Epithelial cell of prostate (primary cell): Measurements from ENCODE around the gene CCDC179.

ENCODE experiments used
- DNase-seq: peaks from one replicate; pipeline ENCODE4 v3.0.0-alpha.2; 2011; ENCODE audit warnings: low read depth, low spot score
- H3K27ac ChIP-seq: fragments of 450-650 bp; 2 replicates; pipeline ENCODE4 v1.5.1; 2017; ENCODE audit warnings: mild to moderate bottlenecking

Gene CCDC179

DNA sequence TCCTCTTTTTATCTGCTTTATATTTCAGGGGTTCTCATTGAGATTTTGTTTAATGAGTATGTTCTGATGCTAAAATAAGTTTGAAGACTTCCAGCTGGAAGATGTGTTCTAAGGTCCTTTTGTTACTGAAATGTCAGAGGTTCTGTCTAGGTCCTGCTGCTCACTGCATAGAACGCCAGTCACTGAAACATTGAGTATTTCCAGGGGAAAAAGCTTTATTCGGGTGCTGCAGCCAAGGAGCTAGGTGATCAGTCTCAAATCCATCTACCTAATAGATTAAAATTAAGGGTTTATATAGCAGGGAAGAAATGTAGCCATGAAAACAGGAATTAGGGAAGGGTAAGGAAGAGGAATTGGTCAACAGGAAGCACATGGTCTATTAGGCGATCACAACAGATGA lies 50.4 kb downstream of the CCDC179 start:
- DNase-seq: no peak
- H3K27ac ChIP-seq: no peak overlapping the region

DNA sequence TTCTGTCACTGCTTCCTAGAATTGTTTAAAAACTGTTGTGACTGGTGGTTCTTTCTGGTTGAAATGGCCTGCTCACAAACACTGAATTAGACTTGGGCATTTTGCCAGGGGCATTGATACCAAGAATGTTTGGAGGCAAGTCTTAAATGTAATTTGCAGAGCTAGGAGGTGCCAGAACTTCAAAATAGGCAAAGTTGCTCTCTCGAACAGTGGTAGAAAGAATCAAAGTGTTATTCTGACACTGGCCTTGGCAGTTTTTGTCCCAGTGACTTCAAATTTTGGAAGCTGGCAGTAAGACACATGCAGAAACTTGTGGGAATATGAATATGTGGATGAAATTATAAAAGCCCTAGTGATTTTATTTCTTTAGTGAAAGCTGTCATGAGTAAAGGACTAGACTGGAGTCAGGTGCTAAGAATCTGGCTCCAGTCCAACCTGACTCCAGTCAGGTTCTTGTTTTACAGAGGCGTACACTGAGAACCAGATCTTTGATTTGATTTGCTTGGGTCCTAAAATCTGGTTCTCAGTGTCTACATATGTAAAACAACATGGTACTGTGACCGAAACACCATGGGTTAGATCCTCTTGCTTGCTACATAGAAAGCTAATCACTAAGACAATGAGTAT lies 51.6 kb downstream of the CCDC179 start:
- no peak for DNase-seq
- no peak overlapping the region for H3K27ac ChIP-seq

DNA sequence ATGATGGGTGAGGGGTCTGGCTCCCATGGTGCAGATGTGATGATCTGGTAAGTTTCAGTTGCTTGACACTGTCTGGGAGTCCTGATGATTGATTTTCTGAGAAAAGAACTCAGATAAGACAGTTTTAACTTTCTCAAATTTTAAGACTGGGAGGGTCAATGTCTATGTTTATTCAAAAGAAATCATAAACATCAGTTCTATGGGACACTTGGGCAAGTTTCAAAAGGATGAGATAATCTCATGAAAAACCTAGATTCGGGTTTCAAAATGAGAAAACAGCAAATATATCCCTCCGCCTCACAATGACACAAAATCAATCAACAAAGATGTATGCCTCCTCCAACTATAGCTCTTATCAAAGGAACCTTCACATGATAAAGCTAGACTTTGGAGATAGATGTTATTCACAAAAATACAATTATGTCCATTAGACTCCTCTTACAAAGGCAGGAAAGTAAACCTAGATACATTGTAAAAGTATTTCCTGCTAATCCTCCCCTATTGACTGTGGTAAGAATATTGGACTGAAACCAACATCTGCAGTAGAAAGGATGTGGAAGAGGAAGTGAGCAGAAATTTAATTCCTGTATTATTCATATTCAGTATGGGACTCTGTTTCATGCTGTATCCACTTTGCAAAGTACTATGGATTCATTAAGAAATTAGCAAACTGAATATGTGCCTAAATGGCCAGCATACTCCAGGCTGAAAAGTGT lies 52.3 kb downstream of the CCDC179 start:
- no peak for DNase-seq
- no peak overlapping the region for H3K27ac ChIP-seq

DNA sequence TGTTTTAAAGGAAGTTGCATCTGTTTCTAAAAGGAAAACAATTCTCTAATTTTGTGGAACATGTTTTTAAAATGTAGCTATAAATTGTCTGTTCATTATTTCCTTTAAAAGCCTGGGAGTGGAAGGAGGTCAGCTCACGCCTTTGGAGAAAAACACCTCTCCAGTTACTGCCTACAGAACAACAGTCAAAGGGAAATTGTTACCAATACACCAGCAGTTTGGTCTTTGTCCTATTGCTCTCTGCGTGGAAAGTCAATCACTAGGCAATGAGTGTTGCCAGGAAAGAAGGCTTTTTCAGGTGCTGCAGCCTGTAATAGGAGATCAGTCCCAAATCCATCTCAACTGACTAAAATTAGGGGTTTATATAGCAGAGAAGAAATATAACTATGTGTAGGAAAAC lies 52.9 kb downstream of the CCDC179 start:
- DNase-seq: no peak
- H3K27ac ChIP-seq: no peak overlapping the region

DNA sequence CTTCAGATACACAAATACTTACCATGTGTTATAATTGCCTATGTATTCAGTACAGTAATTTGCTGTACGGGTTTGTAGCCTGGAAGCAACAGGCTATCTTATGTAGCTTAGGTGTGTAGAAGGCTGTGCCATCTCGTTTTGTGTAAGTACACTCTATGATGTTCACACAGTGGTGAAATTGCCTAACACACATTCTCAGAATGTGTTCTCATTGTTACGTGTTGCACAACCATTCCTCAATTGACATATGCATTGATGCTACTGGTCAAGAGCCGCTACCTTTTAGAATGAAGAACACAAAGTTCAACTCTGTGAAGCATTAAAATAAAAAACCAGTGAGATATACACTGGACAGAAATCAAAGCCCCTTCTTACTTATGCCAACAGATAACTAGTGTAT lies 57.4 kb downstream of the CCDC179 start:
- DNase-seq: no peak
- no peak overlapping the region for H3K27ac ChIP-seq

DNA sequence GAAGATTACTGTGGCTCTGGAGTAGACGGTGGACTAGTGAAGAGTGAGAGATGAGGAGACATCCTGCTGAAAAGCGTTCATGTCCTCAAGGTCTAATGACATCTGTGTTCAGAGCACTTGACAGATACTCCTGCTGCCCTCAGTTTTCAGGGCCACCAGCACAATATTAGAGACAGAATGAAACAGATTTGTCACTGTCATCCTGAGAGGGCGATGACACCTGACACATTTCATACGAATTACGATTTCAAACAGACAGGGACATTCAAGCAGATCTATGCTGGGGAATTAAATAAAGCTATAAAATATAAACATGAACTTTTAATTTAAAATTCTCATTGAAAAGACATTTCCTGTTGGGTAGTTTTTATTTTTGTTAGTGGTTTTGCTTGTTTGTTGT lies 59.8 kb downstream of the CCDC179 start:
- H3K27ac ChIP-seq: no peak overlapping the region
- no peak for DNase-seq

DNA sequence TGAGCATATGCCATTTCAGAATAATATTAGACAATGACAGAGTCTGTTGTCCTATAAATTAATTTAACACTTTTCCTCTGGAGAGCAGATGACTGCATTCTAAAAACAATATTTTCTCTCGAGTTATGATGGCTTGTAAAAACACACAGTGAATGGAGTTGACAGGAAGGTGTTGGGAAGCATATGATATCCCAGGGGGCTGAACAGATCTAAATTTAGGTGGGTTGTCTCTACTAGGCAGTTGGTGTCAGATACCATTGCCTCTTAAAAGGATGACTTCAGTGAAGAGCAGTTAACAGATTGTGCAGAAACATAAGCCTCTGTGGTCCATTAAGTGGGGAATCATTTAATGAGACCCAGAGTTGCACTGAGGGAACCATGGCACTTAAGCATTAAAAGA lies 61.4 kb downstream of the CCDC179 start:
- no peak overlapping the region for H3K27ac ChIP-seq
- DNase-seq: no peak

DNA sequence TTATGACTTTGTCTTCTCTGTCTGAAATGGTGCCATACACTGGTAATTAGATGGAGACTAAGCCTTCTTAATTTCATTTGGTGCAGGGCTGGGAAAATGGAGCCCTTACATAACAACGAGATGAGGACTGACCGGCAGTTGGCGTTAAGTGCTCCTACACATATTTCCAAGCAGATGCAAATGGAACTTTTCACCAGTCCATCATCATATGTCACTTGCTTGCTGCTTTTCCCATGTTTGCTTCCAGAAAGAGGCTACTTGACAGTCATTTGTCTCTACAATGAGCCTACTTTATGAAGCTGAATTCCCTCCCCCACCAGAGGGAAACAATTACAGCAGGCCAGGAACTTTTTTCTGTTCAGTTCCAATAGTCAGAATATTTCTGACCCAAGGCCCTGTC lies 63.2 kb downstream of the CCDC179 start:
- H3K27ac ChIP-seq: no peak overlapping the region
- no peak for DNase-seq
